GM19395 (cell line): ENCODE data around the gene PGLYRP2.
"Not testable (repeated sequence)": the region's sequence is repeated elsewhere in the genome, so short reads cannot be mapped to it uniquely, and the experiment has no call there.

ENCODE experiments used
- ATAC-seq: cut with Tn5 transposase; IDR thresholded peaks from one replicate; pipeline ENCODE4 v1.9.1; 2021; ENCODE audit warnings: mild to moderate bottlenecking, moderate library complexity; ENCODE audit not compliant: unreplicated experiment

PGLYRP2 gene

DNA sequence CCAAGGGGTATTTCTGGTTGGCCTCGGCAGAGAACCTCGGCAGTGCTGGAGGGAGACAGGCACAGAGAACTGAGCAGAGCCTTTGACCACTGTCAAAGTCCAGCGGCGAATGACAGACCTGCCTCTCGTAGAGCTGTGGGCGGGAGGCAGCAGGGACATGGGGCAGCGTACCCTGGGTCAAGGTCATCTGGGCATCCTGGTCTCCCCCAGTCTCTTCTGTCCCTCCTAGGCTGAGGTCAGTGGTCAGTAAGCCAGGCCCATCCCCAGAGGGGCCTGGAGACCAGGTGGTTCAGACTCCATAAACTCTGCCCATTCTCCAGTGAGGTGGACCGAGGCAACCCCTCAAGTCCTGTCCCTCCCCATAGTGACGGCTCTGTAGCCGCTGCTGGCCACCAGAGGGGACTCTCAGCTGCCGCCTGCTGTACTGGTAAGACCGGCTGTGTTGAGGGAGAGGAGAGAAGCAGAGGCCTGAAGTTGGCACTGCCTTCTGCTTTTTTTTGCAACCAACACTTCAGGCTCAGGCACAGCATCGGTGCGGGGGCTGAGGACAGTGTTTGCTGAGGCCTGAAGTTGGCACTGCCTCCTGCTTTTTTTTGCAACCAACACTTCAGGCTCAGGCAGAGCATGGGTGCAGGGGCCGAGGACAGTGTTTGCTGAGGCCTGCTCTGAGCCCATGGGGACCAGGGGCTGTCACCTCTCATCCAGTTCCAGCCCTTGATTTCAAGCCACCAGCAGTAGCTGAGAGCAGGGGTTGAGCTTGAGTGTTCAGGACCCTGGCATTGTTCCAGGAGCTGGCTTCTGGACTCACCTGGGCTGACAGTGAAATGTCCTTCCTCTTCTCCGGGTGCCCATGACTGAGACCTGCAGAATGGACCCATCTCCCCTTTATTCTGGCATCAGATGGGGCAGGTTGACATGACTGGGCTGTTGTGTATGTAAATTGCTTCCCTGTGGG lies at the start of gene PGLYRP2:
Gene PGLYRP2, minus strand, starts transcription at position 111 of the 955 bp plus-strand sequence. CDS start 130 bp downstream, outside the sequence.
- ATAC-seq: no peak

- ATAC-seq: no peak
Observed at GRCh38 chr19:15527705-15528104, 48.4 kb upstream of the PGLYRP2 start.

- ATAC-seq: no peak
Observed at GRCh38 chr19:15526408-15526807, 47.1 kb upstream of the PGLYRP2 start.

DNA sequence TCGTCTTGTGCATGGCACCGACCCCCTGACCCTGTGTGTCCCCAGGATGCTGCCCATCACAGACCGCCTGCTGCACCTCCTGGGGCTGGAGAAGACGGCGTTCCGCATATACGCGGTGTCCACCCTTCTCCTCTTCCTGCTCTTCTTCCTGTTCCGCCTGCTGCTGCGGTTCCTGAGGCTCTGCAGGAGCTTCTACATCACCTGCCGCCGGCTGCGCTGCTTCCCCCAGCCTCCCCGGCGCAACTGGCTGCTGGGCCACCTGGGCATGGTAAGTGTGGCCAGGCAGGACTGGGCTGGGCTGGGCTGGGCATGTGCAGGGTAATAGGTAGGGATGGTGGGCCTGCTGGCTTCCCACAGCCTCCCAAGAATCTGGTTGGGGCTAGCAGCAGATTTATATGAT lies 46.0 kb upstream of the PGLYRP2 start:
- no peak for ATAC-seq

DNA sequence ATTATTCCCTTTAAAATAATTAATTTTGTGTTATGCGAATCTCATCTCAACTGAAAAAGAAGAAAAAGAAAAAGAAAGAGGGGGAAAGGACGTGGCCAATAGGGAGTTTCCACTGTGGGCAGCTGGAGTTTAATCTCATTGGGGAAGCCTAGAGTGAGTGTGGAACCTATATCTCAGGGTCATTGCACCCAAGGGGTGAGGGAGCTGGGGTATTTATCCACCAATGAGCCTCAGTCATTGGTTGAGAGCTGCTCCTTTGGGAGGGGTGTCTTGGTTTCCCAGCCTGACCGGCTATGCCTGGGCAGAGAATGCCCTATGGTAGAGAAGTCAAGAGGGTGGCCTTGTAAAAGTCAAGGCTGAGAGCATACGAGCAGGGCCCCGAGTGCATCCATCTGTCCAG lies 45.5 kb upstream of the PGLYRP2 start:
- ATAC-seq: no peak

- no peak for ATAC-seq
Observed at GRCh38 chr19:15519433-15519976, 40.2 kb upstream of the PGLYRP2 start.

GRCh38 chr19:15517778-15518177 lies 38.5 kb upstream of the PGLYRP2 start:
- no peak for ATAC-seq

- ATAC-seq: no peak
Observed at GRCh38 chr19:15516363-15516762, 37.1 kb upstream of the PGLYRP2 start.

DNA sequence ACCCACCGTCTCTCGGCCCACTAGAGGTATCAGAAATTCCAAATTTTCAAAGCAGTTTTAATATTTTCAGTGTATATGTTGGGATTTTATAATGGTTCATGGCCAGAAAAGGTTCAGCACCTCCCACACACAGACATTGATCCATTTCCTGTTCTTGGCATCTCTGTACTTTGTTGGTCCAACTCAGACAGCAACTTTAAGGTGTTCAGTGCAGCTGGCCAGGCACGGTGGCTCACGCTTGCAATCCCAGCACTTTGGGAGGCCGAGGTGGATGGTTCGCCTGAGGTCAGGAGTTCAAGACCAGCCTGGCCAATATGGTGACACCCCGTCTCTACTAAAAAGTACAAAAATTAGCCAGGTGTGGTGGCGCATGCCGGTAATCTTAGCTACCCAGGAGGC lies 35.9 kb upstream of the PGLYRP2 start:
- not testable (repeated sequence) for ATAC-seq

GRCh38 chr19:15511671-15512424 lies 32.5 kb upstream of the PGLYRP2 start:
- ATAC-seq: no peak

DNA sequence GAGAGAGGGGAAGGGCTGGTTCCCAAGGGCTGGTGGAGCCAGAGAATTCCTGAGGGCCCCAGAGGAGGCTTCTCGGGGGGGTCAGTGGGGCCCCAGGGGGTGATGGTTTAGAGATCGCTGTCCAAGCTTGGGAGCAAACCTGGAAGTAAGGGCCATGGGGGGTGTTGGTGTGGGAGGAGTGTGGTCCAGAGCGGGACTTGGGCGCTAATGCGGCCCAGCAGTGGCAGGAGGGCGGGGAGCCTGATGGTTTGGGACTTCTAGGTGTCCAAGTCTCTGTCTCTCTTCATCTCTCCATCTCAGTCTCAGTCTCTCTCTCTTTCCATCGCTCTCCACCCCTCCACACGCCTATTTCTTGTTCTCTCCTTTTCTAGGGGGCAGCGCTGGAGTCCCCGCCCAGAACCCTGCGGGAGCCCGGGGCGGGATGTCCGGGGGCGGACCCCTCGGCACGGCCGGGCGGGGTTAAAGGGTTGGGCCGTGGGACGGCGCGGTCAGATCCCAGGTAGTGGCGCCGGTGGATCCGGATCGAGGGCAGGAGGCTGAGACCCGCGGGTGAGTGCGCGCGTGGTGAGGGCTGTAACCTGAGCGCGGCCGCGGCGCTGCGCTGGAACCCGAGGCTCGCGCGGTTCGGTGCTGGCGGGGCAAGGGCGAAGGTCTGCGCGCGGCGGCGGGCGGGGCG lies 28.9 kb upstream of the PGLYRP2 start, which contains the start of gene CYP4F22:
Gene CYP4F22, plus strand, starts transcription at position 491 of the 676 bp plus-strand sequence. CDS start 16,812 bp downstream, outside the sequence.
- no peak for ATAC-seq

DNA sequence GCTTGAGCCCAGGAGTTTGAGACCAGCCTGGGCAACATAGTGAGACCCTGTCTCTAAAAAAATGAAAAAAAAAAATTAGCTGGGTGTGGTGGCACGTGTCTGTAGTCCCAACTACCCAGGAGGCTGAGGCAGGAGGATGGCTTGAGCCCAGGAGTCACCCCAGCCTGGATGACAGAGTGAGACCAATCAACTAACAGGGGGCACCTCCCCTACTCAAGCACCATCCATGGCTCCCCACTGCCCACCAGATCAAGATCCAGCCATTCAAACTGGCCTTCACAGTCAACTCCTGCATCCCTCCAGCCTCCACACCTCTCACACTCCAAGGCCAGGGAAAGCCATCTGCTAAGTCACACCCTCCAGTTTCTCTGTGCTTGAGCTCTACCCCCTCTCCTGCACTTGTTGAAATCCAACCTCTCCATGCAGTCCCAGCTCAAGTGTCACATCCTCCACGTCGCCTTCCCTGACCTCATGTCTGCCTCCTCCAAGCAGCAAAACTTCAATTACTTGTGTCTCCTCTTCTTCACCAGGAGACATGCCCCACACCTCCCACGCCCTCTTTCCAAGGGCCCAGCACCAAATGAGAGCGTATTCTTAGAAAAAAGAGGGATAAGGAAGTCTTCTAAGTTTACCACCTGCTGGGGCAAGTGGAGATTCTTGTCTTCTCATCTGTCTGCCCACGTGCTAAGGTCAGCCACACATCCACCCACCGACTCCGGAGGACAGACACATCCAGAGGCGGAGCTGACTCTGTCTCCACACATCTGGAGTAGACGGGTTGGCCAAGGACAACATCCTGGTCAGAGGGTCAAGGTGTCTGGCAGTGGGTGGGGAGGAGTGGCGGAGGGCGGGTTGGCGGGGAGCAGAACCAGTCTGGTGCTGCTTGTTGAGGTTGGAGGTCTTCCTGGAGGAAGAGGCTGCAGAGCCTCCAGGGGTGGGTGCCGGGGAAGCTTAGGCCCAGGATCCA lies 28.1 kb upstream of the PGLYRP2 start:
- no peak for ATAC-seq

GRCh38 chr19:15506074-15506571 lies 26.8 kb upstream of the PGLYRP2 start:
- no peak for ATAC-seq

GRCh38 chr19:15502264-15502663 lies 23.0 kb upstream of the PGLYRP2 start:
- no peak for ATAC-seq

DNA sequence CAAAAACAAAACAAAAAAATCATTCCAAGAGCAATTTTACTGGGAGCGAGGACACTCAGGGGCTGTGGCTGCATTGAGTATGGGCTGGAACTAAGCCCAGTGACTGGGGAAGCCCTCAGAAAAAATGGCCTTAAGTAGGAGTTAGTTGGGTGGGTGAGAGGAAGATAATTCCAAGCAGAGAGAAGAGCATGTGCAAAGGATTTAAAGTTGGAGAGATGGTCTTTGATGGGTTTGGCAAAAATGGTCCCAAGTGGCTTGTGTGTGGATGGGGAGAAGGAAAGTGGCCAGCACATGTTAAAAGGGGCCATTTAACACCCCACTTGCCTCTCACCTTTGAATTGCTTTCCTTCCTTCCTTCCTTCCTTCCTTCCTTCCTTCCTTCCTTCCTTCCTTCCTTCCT lies 22.3 kb upstream of the PGLYRP2 start:
- no peak for ATAC-seq

DNA sequence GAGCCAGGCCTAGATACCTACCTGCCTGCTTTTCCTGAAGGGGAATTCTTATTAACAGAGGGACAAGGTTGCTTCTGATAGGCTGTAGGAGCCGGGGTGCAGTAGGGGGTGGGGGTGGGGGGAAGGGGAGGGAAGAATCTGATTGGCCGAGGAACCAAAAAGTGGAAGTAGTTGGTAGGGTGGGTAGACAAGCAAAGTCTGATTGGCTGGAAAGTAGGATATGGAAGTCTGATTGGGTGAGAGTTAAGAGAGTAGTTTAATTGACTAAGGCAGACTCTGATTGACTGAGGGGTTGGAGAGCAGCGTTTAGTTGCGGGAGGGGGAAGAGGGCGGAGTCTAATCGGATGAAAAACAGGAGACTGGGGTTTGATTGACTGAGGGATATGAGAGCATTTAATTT lies 19.6 kb upstream of the PGLYRP2 start:
- ATAC-seq: no peak

DNA sequence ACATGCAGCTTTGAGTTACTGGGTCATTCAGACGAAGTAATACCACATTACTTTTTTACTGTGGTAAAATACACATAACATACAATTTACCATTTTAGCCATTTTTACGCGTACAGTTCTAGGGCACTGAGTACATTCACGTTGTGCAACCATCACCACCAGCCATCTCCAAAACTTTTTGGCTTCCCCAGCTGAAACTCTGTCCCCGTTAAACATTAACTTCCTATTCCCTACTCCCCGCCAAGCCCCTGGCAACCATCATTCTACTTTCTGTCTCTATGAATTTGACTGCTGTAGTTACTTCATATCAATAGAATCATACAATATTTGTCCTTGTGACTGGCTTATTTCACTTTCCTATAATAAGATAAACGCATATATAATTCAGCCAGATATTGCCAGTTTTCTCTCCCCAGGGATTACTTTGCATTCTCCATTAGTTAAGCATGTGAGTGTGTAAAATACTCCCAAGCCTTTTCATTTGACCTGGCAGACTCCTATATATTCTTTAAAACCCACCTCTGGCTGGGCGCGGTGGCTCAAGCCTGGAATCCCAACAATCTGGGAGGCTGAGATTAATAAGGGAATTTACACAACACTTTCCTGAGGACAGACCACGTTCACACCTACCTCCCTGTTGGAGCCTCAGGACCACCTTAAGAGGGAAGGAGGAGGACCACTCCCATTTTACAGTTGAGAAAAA lies 19.0 kb upstream of the PGLYRP2 start:
- ATAC-seq: no peak

- ATAC-seq: no peak
Observed at GRCh38 chr19:15495151-15495550, 15.8 kb upstream of the PGLYRP2 start.
